Activated CD8-positive, alpha-beta memory T cell treated with anti-CD3 and anti-CD28 coated beads for 48 hours (primary cell): ENCODE results near the gene RELN.

ENCODE experiments used
- DNase-seq, 3 experiments: peaks; one replicate each; pipeline ENCODE4 v3.0.0-alpha.2; 2020; ENCODE audit warnings: low read depth in 2 of 3, low spot score in 2 of 3

RELN gene

DNA sequence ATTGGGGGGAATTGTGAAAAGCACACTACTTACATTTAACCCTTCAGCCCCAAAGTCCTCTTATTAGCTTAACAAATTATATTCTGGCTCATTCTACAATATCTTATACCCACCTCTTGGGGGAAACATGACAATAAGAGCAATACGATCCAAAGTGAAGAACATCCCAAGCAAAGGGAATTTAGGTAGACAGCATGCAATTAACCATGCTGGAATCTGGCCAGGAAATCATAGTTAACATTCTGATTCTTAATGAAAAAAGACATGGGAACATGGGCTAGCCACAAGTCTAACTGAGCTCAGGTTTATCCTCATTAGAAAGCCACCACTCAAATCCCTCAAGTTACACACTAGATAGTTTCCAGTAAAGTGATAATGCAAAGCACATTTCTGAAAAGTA, 301.5 kb downstream of the RELN start:
- no peak for DNase-seq

GRCh38 chr7:103687272-103687671, 302.2 kb downstream of the RELN start:
- DNase-seq = no peak

GRCh38 chr7:103686763-103687162, 302.7 kb downstream of the RELN start:
- DNase-seq = no peak

DNA sequence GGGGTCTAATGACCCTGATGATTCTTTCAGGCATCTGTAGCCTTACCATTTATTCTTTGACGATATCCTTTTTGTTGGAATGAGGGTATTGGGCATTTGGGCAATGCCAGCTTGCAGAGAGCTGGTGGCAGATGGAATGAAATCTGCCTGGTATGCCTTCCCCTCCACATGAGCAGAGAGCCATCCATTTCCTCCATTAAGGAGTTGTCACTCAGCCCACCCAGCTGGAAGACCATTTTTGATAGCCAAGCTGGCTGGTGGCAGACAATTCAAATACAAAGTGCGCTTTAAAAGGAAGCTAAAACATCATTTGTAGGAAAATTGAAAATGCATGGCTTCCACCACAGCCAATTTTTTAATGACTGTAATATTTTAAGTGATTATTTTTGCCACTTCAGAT, 303.4 kb downstream of the RELN start:
- DNase-seq = no peak

- DNase-seq = no peak
Observed at GRCh38 chr7:103685646-103686045, 303.8 kb downstream of the RELN start.

DNA sequence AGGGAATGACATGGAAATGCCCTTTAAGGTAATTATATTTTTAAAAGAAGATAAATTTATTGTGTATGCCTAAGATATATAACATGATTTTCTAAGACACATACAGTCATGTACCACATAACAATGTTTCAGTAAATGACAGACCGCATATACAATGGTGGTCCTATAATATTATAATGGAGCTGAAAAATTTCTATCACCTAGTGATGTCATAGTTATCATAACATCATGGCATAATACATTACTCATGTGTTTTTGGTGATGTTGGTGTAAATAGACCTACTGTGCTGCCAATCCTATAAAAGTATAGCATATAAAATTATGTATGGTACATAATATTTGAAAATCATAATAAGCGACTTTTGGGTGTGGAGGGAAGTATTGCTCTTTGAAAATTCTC, 306.1 kb downstream of the RELN start:
- no peak for DNase-seq

DNA sequence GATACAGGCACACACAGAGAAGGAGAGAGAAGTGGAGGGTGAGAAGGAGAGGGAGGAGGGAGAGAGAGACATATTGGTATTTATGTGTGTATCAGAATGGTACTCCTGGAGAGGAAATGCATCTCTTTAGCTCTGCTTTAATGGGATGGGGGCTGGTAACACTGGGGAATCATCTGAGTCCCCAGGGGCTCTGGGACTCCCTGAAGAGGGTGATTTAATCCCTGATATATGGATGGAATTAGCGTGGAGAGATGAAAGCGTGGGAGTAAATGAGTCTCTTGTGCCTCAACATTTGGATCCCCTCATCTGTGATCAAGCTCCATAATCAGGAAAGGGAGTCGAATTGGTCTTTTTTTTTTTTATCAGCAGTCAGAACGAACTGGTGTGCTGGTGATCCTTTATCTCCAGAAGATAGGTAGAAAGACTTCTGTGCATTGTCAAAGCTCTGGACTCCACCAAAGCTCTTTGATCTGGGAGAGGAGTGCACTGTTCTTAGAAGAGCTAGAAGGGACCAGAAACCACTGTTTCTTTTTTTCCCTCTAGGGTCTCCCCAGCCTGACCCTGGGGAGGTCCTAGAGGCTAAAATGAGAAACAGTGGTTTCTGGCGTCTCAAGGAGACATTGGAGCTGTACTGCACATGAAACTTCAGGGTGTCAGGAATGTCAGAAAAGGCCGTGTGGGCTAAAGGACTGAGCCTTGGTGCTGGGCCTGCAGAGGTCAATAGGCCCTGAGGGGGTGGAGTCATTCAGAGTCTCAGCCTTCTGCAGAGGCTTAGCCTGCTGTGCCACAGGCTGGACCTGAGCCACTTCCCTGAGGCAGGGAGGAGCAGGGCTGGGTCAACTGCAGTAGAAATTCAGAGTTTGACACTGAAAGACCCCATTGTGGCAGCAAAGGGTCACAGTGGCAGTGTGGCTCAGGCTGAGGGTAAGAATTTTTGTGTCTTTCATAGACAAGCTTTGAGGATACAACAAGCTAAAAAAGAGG, 309.0 kb downstream of the RELN start:
- no peak for DNase-seq

DNA sequence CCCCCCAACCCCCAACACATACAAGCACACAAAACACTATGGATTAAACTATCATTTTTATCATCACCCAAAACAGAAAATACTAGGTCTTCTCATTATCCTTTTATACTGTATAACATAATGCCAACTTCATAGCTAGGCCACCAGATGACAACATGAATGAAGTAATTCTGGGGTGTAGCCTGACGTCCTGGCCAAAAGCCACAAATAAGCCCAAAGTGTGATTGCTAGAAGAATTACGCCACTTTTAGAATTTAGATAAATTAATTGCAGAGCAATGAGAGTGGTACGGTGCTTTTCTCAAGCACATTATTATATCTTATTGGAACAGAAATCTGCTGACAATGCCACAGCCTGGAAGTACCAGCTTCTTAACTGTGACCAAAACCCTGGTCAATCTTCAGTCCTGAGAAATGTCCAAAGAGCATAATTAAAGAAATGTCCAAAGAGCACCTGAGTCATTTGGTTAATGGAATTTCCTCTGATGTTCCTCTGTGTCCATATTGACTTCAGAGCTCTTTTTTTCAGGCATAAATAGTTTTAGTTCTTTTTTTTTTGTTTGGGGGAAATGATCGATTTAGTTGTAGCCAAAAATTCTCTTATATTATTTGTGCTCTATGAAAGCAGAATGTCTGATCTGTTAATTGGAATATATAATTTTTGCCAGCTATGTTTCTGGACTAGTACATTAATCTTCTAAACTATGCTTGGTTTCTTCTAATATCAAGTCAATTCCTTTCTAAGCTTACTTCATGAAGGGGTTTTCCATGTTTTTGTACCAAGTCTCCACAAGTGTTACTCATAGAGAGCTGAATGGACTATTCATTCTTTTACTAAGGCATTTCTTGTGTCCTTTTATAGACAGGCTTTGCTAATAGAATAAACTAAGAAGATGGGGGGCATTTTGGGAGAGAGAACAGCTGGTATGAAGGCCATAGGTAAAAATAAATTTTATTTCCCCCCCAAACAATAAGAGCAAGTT, 310.0 kb downstream of the RELN start:
- no peak for DNase-seq

DNA sequence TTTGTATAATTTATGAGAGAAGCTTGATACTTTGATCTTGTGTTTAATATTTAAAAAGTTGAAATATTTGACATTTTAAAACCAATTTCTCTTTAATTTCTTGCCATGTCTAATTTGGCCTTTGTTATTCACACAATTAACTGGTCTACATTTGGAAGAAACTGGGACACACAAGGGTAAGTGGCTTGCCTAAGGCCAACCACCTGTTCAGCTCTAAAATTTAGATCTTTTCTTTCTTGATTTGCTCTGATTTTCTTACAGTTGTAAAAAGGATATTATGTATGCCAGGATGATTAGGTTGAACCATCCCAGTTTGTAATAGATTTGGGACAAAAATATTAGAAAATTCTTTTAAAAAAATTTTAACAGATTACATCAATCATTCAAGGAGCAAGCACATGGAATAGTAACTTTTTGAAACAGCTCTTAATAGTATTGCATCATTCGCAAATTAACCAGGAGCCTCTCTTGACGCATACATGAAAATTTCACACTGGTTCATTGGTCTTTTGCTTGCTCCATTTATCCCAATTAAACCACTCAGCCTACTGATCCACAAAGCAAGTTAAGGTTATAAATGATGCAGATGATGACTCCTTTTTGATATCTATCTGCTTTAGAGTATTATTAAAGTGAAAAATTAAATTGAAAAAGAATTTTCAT, 321.0 kb downstream of the RELN start:
- DNase-seq = no peak

DNA sequence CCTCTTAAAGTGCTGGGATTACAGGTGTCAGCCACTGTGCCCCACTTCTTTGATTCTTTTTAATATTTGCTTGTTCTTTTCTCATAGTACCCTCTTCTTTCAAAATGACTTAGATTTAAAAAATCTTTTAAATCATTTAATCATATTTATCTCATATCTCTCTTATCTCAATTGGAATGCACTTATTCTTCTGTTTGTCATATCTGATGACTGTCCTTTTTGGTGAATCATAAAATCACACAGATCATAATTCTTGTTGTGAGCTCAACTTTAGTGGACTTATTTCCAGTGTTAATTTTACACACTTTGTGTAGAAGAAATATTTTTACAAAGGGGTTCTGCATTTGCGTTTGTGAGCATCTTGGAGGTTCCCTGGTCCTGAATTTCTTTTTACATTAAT, 323.1 kb downstream of the RELN start:
- no peak for DNase-seq

GRCh38 chr7:103664577-103664976, 324.9 kb downstream of the RELN start:
- DNase-seq = no peak

- DNase-seq = no peak
Observed at GRCh38 chr7:103660455-103661371, 328.7 kb downstream of the RELN start.

GRCh38 chr7:103658055-103659005, 331.1 kb downstream of the RELN start:
- no peak for DNase-seq

- no peak for DNase-seq
Observed at GRCh38 chr7:103657474-103657894, 332.0 kb downstream of the RELN start.

- no peak for DNase-seq
Observed at GRCh38 chr7:103656221-103656620, 333.2 kb downstream of the RELN start.

DNA sequence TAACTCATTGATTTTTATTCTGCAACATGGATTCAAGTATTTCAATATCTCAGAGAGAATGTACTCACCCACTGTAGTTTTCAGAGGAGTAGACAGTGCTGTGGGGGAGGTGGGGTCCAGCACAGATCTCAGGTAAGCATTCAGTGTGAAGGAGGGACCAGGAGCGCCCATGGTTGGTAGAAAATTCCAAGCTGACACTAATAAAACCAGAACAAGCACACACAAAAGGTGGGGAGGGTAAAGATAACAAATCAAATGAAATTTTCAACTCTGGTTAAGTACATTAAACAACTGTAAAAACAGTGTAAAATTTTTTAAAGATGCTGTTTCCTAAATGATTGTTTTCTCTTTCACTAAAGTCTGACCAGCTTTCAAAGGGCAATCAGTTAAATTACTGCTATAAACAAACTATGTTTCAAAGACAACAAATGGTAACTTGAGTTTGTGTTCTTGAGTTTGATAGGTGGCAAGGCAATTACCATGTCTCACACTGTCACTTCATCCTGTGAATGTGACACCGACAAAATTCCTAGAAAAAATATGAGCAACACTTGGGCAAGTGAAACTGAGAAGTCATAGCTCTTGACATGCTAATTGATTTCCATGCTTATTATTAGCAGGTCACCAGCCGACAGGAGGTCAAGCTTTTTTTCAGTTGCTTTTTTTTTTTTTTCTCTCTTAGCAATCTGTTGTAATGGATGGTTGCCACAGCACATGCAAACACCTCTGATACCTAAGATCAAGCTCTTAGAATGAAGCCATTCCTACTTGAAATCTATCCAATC, 337.7 kb downstream of the RELN start:
- DNase-seq = no peak

GRCh38 chr7:103649052-103649451, 340.4 kb downstream of the RELN start:
- no peak for DNase-seq

GRCh38 chr7:103648135-103648534, 341.3 kb downstream of the RELN start:
- no peak for DNase-seq
